ENCODE measurements around the gene RBM12.

Gene RBM12

GRCh38 chr20:35630636-35631035 lies 34.1 kb downstream of the RBM12 start:
- no peak for TF ChIP-seq TCF12 (IDR thresholded peaks at IDR 0.05; ENCODE audit: low read depth)
- no peak for TF ChIP-seq TAF1 (IDR thresholded peaks at IDR 0.05; ENCODE audit: low read depth)

GRCh38 chr20:35629427-35630145 lies 35.1 kb downstream of the RBM12 start:
- no peak for TF ChIP-seq REST (IDR thresholded peaks at IDR 0.05; ENCODE audit: low read depth)
- no peak for TF ChIP-seq EP300 (IDR thresholded peaks at IDR 0.05; ENCODE audit: borderline replicate concordance)
- no peak for TF ChIP-seq MAX (IDR thresholded peaks at IDR 0.05)
- no peak for TF ChIP-seq TCF12 (IDR thresholded peaks at IDR 0.05; ENCODE audit: low read depth)
- TF ChIP-seq CREB1 (IDR thresholded peaks at IDR 0.05; ENCODE audit: low read depth): no peak

GRCh38 chr20:35627121-35627520 lies 37.6 kb downstream of the RBM12 start:
- TF ChIP-seq CEBPB (IDR thresholded peaks at IDR 0.05) (no peak), RAD21 (IDR thresholded peaks at IDR 0.05; ENCODE audit: low read depth) (no peak), NFIC (IDR thresholded peaks at IDR 0.05) (no peak), REST (IDR thresholded peaks at IDR 0.05; ENCODE audit: low read depth) (no peak), YY1 (IDR thresholded peaks at IDR 0.05; ENCODE audit: low read depth) (no peak), MAX (IDR thresholded peaks at IDR 0.05) (no peak), ZBTB7A (IDR thresholded peaks at IDR 0.05; ENCODE audit: low read depth) (no peak), TEAD4 (IDR thresholded peaks at IDR 0.05) (no peak), FOXM1 (IDR thresholded peaks at IDR 0.05; ENCODE audit: borderline replicate concordance, low read depth) (no peak), USF1 (IDR thresholded peaks at IDR 0.05) (no peak), TAF1 (IDR thresholded peaks at IDR 0.05; ENCODE audit: low read depth) (no peak), EP300 (IDR thresholded peaks at IDR 0.05; ENCODE audit: borderline replicate concordance) (no peak), EGR1 (IDR thresholded peaks at IDR 0.05) (no peak), TCF12 (IDR thresholded peaks at IDR 0.05; ENCODE audit: low read depth) (no peak), CREB1 (IDR thresholded peaks at IDR 0.05; ENCODE audit: low read depth) (no peak)

- TF ChIP-seq TEAD4 (IDR thresholded peaks at IDR 0.05) (no peak), USF1 (IDR thresholded peaks at IDR 0.05) (no peak), NFIC (IDR thresholded peaks at IDR 0.05) (no peak), MAX (IDR thresholded peaks at IDR 0.05) (no peak), REST (IDR thresholded peaks at IDR 0.05; ENCODE audit: low read depth) (no peak), EGR1 (IDR thresholded peaks at IDR 0.05) (no peak), CREB1 (IDR thresholded peaks at IDR 0.05; ENCODE audit: low read depth) (no peak), RAD21 (IDR thresholded peaks at IDR 0.05; ENCODE audit: low read depth) (no peak), TCF12 (IDR thresholded peaks at IDR 0.05; ENCODE audit: low read depth) (no peak), ZBTB7A (IDR thresholded peaks at IDR 0.05; ENCODE audit: low read depth) (no peak), EP300 (IDR thresholded peaks at IDR 0.05; ENCODE audit: borderline replicate concordance) (no peak), CEBPB (IDR thresholded peaks at IDR 0.05) (no peak), TAF1 (IDR thresholded peaks at IDR 0.05; ENCODE audit: low read depth) (no peak), YY1 (IDR thresholded peaks at IDR 0.05; ENCODE audit: low read depth) (no peak), FOXM1 (IDR thresholded peaks at IDR 0.05; ENCODE audit: borderline replicate concordance, low read depth) (no peak)
Measured at GRCh38 chr20:35626386-35627001, 38.2 kb downstream of the RBM12 start.

All from Ishikawa (cell line).